ENCODE measurements around the gene CALHM1.
A peak's percentile ranks its signal among the peaks of the same experiment; 100 is the strongest.

Gene CALHM1

GRCh38 chr10:103450201-103450695 is 8.5 kb downstream of the CALHM1 start:
- peak overlapping the region; percentile 92 for H3K4me3 ChIP-seq (ENCODE audit: low read length, poor library complexity, severe bottlenecking)
- no peak for TF ChIP-seq CTCF (conservative IDR thresholded peaks at IDR 0.05; ENCODE audit: low read length)
- TF ChIP-seq EZH2phosphoT487 (IDR thresholded peaks at IDR 0.05; ENCODE audit: borderline replicate concordance), result no peak

GRCh38 chr10:103449208-103450144 is 9.2 kb downstream of the CALHM1 start:
- H3K9ac ChIP-seq (ENCODE audit: low read depth, low read length, poor library complexity, severe bottlenecking), result peak overlapping the region; percentile 88
- H3K4me1 ChIP-seq (ENCODE audit: insufficient read depth, low read length, poor library complexity, severe bottlenecking), result peaks cover 37% of the 10 kb centered on the region

More at GRCh38 chr10:103450201-103450695, 8.5 kb downstream of the CALHM1 start:
- Histone ChIP-seq H3K9ac (ENCODE audit: low read depth, low read length, poor library complexity, severe bottlenecking) (peak overlapping the region; percentile 88), H3K79me2 (ENCODE audit: insufficient read depth, low read length) (peaks cover 61% of the 10 kb centered on the region), H3K36me3 (ENCODE audit: insufficient read depth, low read length) (peaks cover 24% of the 10 kb centered on the region; the same call in 1 of the 2 replicates), H3F3A (ENCODE audit: low read depth) (no peaks in the 10 kb centered on the region), H3K4me2 (ENCODE audit: low read depth, low read length, poor library complexity, severe bottlenecking) (peak overlapping the region; percentile 94), H4K20me1 (ENCODE audit: insufficient read depth, low read length, poor library complexity, severe bottlenecking) (peaks cover 16% of the 10 kb centered on the region), H3K9me3 (ENCODE audit: insufficient read depth, low read depth, low read length) (no peaks in the 10 kb centered on the region), H3K27me3 (ENCODE audit: insufficient read depth, low read length, poor library complexity, severe bottlenecking) (no peaks in the 10 kb centered on the region), H3K4me1 (ENCODE audit: insufficient read depth, low read length, poor library complexity, severe bottlenecking) (peaks cover 37% of the 10 kb centered on the region), H3K9me2 (replicated peaks; ENCODE audit: low read depth, low read length) (no peaks in the 10 kb centered on the region), H2AFZ (ENCODE audit: low read length) (no peak overlapping the region)

GRCh38 chr10:103448746-103449145 is 10.0 kb downstream of the CALHM1 start:
- Histone ChIP-seq H3K9ac (ENCODE audit: low read depth, low read length, poor library complexity, severe bottlenecking) (no peak overlapping the region), H3K4me3 (ENCODE audit: low read length, poor library complexity, severe bottlenecking) (peak overlapping the region; percentile 92), H3K9me2 (replicated peaks; ENCODE audit: low read depth, low read length) (no peaks in the 10 kb centered on the region), H3F3A (ENCODE audit: low read depth) (no peaks in the 10 kb centered on the region), H3K4me2 (ENCODE audit: low read depth, low read length, poor library complexity, severe bottlenecking) (peak overlapping the region; percentile 94), H3K9me3 (ENCODE audit: insufficient read depth, low read depth, low read length) (no peaks in the 10 kb centered on the region), H4K20me1 (ENCODE audit: insufficient read depth, low read length, poor library complexity, severe bottlenecking) (peaks cover 16% of the 10 kb centered on the region), H3K79me2 (ENCODE audit: insufficient read depth, low read length) (peaks cover 61% of the 10 kb centered on the region), H3K4me1 (ENCODE audit: insufficient read depth, low read length, poor library complexity, severe bottlenecking) (peaks cover 31% of the 10 kb centered on the region), H3K36me3 (ENCODE audit: insufficient read depth, low read length) (peaks cover 39% of the 10 kb centered on the region; the same call in 1 of the 2 replicates), H2AFZ (ENCODE audit: low read length) (no peak overlapping the region), H3K27me3 (ENCODE audit: insufficient read depth, low read length, poor library complexity, severe bottlenecking) (no peaks in the 10 kb centered on the region)
- TF ChIP-seq CTCF (conservative IDR thresholded peaks at IDR 0.05; ENCODE audit: low read length), result no peak
- no peak for TF ChIP-seq EZH2phosphoT487 (IDR thresholded peaks at IDR 0.05; ENCODE audit: borderline replicate concordance)

More at GRCh38 chr10:103449208-103450144, 9.2 kb downstream of the CALHM1 start:
- Histone ChIP-seq H3K4me3 (ENCODE audit: low read length, poor library complexity, severe bottlenecking) (peak overlapping the region; percentile 92), H4K20me1 (ENCODE audit: insufficient read depth, low read length, poor library complexity, severe bottlenecking) (peaks cover 16% of the 10 kb centered on the region), H3K9me3 (ENCODE audit: insufficient read depth, low read depth, low read length) (no peaks in the 10 kb centered on the region), H3K36me3 (ENCODE audit: insufficient read depth, low read length) (peaks cover 31% of the 10 kb centered on the region; the same call in 1 of the 2 replicates), H3K27me3 (ENCODE audit: insufficient read depth, low read length, poor library complexity, severe bottlenecking) (no peaks in the 10 kb centered on the region), H3F3A (ENCODE audit: low read depth) (no peaks in the 10 kb centered on the region), H3K9me2 (replicated peaks; ENCODE audit: low read depth, low read length) (no peaks in the 10 kb centered on the region), H3K79me2 (ENCODE audit: insufficient read depth, low read length) (peaks cover 61% of the 10 kb centered on the region), H2AFZ (ENCODE audit: low read length) (no peak overlapping the region), H3K4me2 (ENCODE audit: low read depth, low read length, poor library complexity, severe bottlenecking) (peak overlapping the region; percentile 94)
- TF ChIP-seq CTCF (conservative IDR thresholded peaks at IDR 0.05; ENCODE audit: low read length) (no peak), EZH2phosphoT487 (IDR thresholded peaks at IDR 0.05; ENCODE audit: borderline replicate concordance) (no peak)
